ENCODE data around the gene FPR3. TPM values are rescaled to one million over a fixed set of nuclear protein-coding genes. Genes with fewer than 3 reads are reported as not detected.

Gene FPR3
- total RNA-seq, 1 donor from 2014 or later = not detected

Other genes with a start within 250 kb of the FPR3 start
- gene ZNF175, start 223.9 kb upstream of the FPR3 start, total RNA-seq = 13.5 and 16.9 TPM in 2 replicates
- not detected in 2 replicates for gene SIGLEC5, start 164.8 kb upstream of the FPR3 start, total RNA-seq
- not detected in 2 replicates for gene SIGLEC14, start 148.3 kb upstream of the FPR3 start, total RNA-seq
- gene SPACA6, start 101.8 kb upstream of the FPR3 start, total RNA-seq = 32.2 and 36.9 TPM in 2 replicates
- not detected in 2 replicates for gene HAS1, start 71.2 kb upstream of the FPR3 start, total RNA-seq
- gene FPR1, start 43.3 kb upstream of the FPR3 start, total RNA-seq = not detected in 2 replicates
- gene FPR2, start 34.0 kb upstream of the FPR3 start, total RNA-seq = not detected in 2 replicates
- gene ZNF577, start 92.8 kb downstream of the FPR3 start, total RNA-seq = 15.4 and 21.3 TPM in 2 replicates
- 12.6 and 13.6 TPM in 2 replicates for gene ZNF649, start 109.9 kb downstream of the FPR3 start, total RNA-seq
- 7.8 and 9.4 TPM in 2 replicates for gene ZNF613, start 132.3 kb downstream of the FPR3 start, total RNA-seq
- gene ZNF350, start 191.7 kb downstream of the FPR3 start, total RNA-seq = 10.6 and 12.9 TPM in 2 replicates
- gene ZNF615, start 213.1 kb downstream of the FPR3 start, total RNA-seq = 11.7 and 13.1 TPM in 2 replicates
- gene ZNF614, start 233.2 kb downstream of the FPR3 start, total RNA-seq = 7.9 and 8.4 TPM in 2 replicates